ENCODE results near the gene ATF6B.
"Not testable (repeated sequence)": the region's sequence is repeated elsewhere in the genome, so short reads cannot be mapped to it uniquely, and the experiment has no call there.

ATF6B gene

GRCh38 chr6:32149932-32150870 lies 22.2 kb upstream of the ATF6B start:
- TF ChIP-seq, protein P1, sequence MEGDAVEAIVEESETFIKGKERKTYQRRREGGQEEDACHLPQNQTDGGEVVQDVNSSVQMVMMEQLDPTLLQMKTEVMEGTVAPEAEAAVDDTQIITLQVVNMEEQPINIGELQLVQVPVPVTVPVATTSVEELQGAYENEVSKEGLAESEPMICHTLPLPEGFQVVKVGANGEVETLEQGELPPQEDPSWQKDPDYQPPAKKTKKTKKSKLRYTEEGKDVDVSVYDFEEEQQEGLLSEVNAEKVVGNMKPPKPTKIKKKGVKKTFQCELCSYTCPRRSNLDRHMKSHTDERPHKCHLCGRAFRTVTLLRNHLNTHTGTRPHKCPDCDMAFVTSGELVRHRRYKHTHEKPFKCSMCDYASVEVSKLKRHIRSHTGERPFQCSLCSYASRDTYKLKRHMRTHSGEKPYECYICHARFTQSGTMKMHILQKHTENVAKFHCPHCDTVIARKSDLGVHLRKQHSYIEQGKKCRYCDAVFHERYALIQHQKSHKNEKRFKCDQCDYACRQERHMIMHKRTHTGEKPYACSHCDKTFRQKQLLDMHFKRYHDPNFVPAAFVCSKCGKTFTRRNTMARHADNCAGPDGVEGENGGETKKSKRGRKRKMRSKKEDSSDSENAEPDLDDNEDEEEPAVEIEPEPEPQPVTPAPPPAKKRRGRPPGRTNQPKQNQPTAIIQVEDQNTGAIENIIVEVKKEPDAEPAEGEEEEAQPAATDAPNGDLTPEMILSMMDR (IDR thresholded peaks at IDR 0.05; ENCODE audit: low read depth, low read length, missing control alignments) = no peak
- no peak for DNase-seq (ENCODE audit: low read depth)
- no peak overlapping the region for H3K4me3 ChIP-seq (ENCODE audit: low read depth, low read length)

DNA sequence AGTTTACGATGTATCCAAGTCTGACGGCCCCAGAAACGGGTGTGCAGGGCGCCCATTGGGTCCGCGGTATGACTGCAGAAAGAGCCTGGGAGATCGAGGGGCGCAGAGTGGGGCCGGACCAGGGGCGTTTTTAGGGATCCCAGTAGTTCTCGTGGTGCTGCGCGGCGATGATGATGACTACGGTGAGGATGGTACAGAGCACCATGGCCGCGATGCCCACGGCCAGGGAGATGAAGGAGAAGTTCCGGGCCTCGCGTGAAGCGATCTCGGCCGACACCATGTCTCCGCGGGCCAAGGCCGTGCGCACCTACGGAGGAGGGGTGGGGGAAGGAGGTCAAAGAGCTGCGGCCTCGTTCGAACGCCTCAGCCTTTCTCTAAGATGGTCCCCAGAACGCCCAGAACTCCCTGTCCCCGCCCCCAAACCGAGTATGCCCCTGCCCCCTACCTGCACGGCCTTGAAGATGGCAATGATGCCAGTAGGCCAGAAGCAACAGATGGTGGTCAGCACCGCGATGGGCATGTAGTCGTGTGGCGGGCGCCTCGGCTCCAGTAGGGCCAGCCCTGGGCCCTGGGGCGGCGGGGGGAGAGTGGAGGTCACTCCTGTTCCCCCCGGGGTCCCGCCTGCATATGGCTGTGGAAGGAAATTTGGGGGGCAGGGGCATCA lies 21.2 kb upstream of the ATF6B start:
- H3K4me3 ChIP-seq (ENCODE audit: low read depth, low read length) = no peak overlapping the region
- TF ChIP-seq, protein P1 (IDR thresholded peaks at IDR 0.05; ENCODE audit: low read depth, low read length, missing control alignments) = no peak
- DNase-seq (ENCODE audit: low read depth) = no peak

GRCh38 chr6:32148289-32149091 lies 20.4 kb upstream of the ATF6B start:
- no peak overlapping the region for H3K4me3 ChIP-seq (ENCODE audit: low read depth, low read length)
- TF ChIP-seq, protein P1 (IDR thresholded peaks at IDR 0.05; ENCODE audit: low read depth, low read length, missing control alignments) = no peak
- DNase-seq (ENCODE audit: low read depth) = no peak

DNA sequence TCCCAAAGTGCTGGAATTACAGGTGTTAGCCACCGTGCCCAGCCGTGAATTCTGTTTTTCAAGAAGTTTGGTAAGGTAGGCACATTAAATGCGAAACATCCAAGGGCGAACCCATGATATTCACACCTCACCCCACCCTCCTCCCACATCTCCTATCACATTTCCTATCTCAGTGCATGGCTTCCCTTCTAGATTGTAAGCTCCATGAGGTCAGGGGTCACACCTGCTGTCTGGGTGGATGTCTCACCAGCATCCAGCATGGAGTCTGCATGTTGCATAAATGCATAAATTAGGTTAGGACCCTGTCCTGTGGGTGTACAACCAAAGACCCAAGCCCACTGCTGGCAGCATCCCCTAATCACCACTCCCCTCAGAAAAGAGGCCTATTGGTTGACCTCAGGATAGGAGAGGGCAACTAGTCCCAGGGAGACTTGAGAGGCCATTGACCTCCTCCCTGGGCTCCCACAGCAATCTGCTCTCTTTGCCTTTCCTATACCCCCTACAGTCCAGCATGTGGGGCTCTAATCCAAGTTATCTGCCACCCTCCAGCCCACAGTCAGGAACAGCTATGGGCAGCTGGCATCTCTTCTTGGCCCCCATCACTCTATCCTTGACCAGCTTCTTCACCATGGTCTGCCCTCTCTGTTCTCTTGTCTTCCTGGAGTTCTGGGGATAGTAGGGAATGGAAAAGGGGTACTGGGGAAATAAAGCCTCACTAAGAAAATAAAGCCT lies 19.5 kb upstream of the ATF6B start:
- no peak overlapping the region for H3K4me3 ChIP-seq (ENCODE audit: low read depth, low read length)
- DNase-seq (ENCODE audit: low read depth) = no peak
- TF ChIP-seq, protein P1 (IDR thresholded peaks at IDR 0.05; ENCODE audit: low read depth, low read length, missing control alignments) = peak; percentile 15

DNA sequence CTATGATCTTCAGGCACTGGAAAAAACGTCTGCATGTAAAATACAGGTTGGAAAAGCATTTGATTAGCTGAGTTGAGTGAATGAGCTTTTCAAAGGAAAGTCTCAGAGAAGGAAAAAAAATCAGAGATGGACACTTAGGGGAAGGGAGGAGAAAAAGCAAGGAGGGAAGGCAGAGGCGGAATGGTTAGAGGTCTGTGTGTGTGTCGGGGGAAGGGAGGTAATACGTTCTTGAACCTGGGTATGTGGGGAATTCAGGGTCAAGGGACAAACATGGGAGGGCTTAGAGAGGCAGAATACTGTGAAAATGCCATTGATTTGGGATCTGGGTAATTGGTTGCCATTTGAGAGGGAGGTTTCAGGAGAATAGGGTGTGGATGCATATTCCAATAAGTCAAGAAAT lies 18.6 kb upstream of the ATF6B start:
- no peak overlapping the region for H3K4me3 ChIP-seq (ENCODE audit: low read depth, low read length)
- no peak for DNase-seq (ENCODE audit: low read depth)
- TF ChIP-seq, protein P1 (IDR thresholded peaks at IDR 0.05; ENCODE audit: low read depth, low read length, missing control alignments) = no peak

GRCh38 chr6:32146287-32146686 lies 18.2 kb upstream of the ATF6B start:
- no peak overlapping the region for H3K4me3 ChIP-seq (ENCODE audit: low read depth, low read length)
- TF ChIP-seq, protein P1 (IDR thresholded peaks at IDR 0.05; ENCODE audit: low read depth, low read length, missing control alignments) = no peak
- DNase-seq (ENCODE audit: low read depth) = no peak

DNA sequence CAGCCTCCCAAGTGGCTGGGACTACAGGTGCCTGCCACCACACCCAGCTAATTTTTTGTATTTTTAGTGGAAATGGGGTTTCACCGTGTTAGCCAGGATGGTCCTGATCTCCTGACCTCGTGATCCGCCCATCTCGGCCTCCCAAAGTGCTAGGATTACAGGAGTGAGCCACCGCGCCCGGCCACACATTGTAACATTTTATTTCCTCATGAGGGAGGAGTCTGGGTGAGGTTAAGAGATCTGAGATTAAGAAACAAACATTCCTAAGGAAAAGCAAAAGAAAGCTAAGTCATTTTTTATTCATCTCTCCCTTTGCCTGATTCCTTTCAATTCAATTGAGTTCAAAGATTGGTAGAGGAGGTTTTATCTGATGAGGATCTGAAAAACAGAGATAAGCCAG lies 16.2 kb upstream of the ATF6B start:
- not testable (repeated sequence) for DNase-seq (ENCODE audit: low read depth); H3K4me3 ChIP-seq (ENCODE audit: low read depth, low read length)
